K562 (cell line): ENCODE measurements around the gene ARHGAP22. TPM values are rescaled to one million over a fixed set of nuclear protein-coding genes. Genes with fewer than 3 reads are reported as not detected.
A peak's percentile ranks its signal among the peaks of the same experiment; 100 is the strongest.

Source experiments
- ARID1B ChIP-seq: fragments of 450-650 bp; IDR thresholded peaks from 2 replicates; pipeline ENCODE4 v1.6.1; 2016; ENCODE audit warnings: antibody characterized with exemption, mild to moderate bottlenecking, inconsistent platforms
- CBFB ChIP-seq: sonication (generic); formaldehyde crosslinking; IDR thresholded peaks from 2 replicates; pipeline ENCODE4 v1.4.0; 2020; ENCODE audit warnings: mild to moderate bottlenecking, missing genetic modification reagents
- CHD1 ChIP-seq: fragments of 200-600 bp; sonication (generic); IDR thresholded peaks from one replicate; pipeline ENCODE4 v1.6.1; 2012; ENCODE audit warnings: mild to moderate bottlenecking, moderate library complexity, low read length, inconsistent platforms
- GABPB2 ChIP-seq: fragments of 250-450 bp; sonication (Bioruptor Pico); conservative IDR thresholded peaks from 2 replicates; pipeline ENCODE4 v1.5.1; 2021; ENCODE audit warnings: mild to moderate bottlenecking
- HEY1 ChIP-seq: fragments of 250-450 bp; sonication (Bioruptor Pico); IDR thresholded peaks from 2 replicates; pipeline ENCODE4 v1.5.0; 2020; ENCODE audit warnings: mild to moderate bottlenecking, moderate library complexity, borderline replicate concordance
- JUN ChIP-seq, 2 experiments: sonication (generic) in 1 of 2; formaldehyde crosslinking in 1 of 2; IDR thresholded peaks; 2 replicates each; pipeline versions ENCODE4 v1.6.1 to v1.8.0; 2012 to 2022; ENCODE audit warnings: borderline replicate concordance in 2 of 2, mild to moderate bottlenecking in 2 of 2, improper control_type of control experiment in 1 of 2, low read depth in 1 of 2, low read length in 1 of 2, missing genetic modification reagents in 1 of 2
- RBM17 ChIP-seq: fragments of 200-400 bp; formaldehyde crosslinking; IDR thresholded peaks from 2 replicates; pipeline ENCODE4 v1.6.1; 2017; ENCODE audit warnings: low read depth, mild to moderate bottlenecking, low read length, borderline replicate concordance
- RHOXF2B ChIP-seq: fragments of 250-450 bp; sonication (Bioruptor Pico); conservative IDR thresholded peaks from 2 replicates; pipeline ENCODE4 v1.5.1; 2021
- RNF2 ChIP-seq: sonication (generic); IDR thresholded peaks from 2 replicates; pipeline ENCODE4 v1.6.1; 2016
- TAL1 ChIP-seq: fragments of 450-650 bp; IDR thresholded peaks from 2 replicates; pipeline ENCODE4 v1.6.1; 2016; ENCODE audit warnings: mild to moderate bottlenecking
- TRIM24 ChIP-seq, 2 experiments: fragments of 450-650 bp; IDR thresholded peaks; 2 replicates each; pipeline ENCODE4 v1.6.1; 2016
- TRIM28 ChIP-seq: fragments of 450-650 bp; IDR thresholded peaks from 2 replicates; pipeline ENCODE4 v1.6.1; 2017
- ZFX ChIP-seq: sonication (generic); formaldehyde crosslinking; IDR thresholded peaks from 2 replicates; pipeline ENCODE4 v1.8.0; 2022; ENCODE audit warnings: mild to moderate bottlenecking, missing genetic modification reagents, moderate library complexity
- ZNF41 ChIP-seq: fragments of 250-450 bp; sonication (Bioruptor Pico); conservative IDR thresholded peaks from 2 replicates; pipeline ENCODE4 v1.4.0; 2020; ENCODE audit warnings: mild to moderate bottlenecking
- polyA plus RNA-seq, 8 experiments: library from polyadenylated mRNA; depleted of rRNA in 4 of 8; stranded (reverse) in 5 of 8; unstranded in 3 of 8; fragments of >200 nt; fragmentation: Nextera tagmentation in 2 of 8; fragmentation: Illumina TruSeq in 1 of 8; extraction: Ambion mirVana in 2 of 8; extraction: Trizol in 1 of 8; gene quantifications; 2 replicates each; pipeline versions ENCODE4 v1.2.1 to v1.2.3, GENCODE V29; 2011 to 2014; ENCODE audit warnings: inconsistent platforms in 1 of 8, missing spikeins in 1 of 8
- total RNA-seq, 7 experiments: library from RNA; depleted of rRNA in 6 of 7; stranded (reverse); fragments of >200 nt in 6 of 7; fragmentation: Illumina TruSeq in 2 of 7; extraction: Trizol in 2 of 7; gene quantifications; 2 replicates each; pipeline versions ENCODE4 v1.2.1 to v1.2.3, GENCODE V29; 2011 to 2021; ENCODE audit warnings: low replicate concordance in 1 of 7
- TF ChIP-seq, protein P1 (sequence below), 2 experiments: fragments of 450-650 bp in 1 of 2; sonication (generic) in 1 of 2; formaldehyde crosslinking in 1 of 2; IDR thresholded peaks; 2 replicates each; pipeline versions ENCODE4 v1.7.1 to v1.9.0; 2016 to 2022; ENCODE audit warnings: inconsistent platforms in 1 of 2, mild to moderate bottlenecking in 1 of 2, missing genetic modification reagents in 1 of 2
- TF ChIP-seq, protein P2 (sequence below): fragments of 250-450 bp; sonication (Bioruptor Pico); IDR thresholded peaks from 2 replicates; pipeline ENCODE4 v1.9.0; 2021; ENCODE audit warnings: mild to moderate bottlenecking, inconsistent platforms

Gene ARHGAP22
- total and polyA plus RNA-seq, 9 of the 15 experiments (the other 6 are each of a cell fraction or from before 2014, with no cell fraction given) = 1.3 to 28.1 (median 12.7) TPM

DNA sequence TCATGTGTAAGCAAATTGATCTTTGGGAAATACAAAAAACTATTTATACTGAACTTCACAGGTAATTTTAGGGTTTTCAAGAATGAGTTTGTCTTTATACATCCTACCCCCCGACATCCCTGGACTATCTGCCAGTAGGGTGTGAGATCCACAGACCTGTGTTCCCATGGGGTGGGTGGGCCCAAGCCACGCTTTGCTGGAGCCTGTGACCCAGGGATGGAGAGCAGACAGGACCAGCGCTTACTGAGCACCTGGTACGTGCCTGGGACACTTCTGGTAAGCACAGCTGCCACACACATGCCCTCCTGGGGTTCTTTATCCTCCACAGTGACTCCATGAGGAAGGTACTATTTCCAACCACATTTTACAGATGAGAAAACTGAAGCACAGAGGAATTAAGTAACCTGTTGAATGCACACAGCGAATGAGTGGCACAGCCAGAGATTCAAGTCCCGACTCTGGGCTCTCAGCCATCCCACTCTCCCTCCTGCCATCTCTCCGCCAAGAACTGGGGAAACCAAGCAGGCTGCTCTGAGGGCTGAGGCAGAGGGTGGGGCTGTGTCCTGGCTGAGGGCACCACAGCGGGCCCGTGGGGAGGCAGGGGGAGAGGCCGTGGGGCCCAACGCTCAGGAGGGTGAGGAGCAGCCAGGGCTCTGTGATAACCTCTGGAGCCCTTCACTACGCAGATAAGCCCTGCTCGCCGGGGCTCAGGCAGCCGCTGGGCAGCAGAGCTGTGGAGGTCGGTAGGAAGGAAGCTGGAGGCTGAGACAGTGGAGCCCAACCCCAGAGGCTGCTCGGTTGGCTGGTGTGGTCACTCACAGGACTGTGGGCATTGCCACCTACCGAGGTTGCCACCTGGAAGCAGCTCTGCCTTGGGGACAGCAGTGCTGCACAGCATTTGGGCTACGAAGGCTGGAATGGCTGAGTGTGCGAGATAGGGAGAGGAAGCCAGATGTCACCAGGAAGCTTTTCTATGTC, 124.2 kb downstream of the ARHGAP22 start (continued):
- TF ChIP-seq, protein P1, sequence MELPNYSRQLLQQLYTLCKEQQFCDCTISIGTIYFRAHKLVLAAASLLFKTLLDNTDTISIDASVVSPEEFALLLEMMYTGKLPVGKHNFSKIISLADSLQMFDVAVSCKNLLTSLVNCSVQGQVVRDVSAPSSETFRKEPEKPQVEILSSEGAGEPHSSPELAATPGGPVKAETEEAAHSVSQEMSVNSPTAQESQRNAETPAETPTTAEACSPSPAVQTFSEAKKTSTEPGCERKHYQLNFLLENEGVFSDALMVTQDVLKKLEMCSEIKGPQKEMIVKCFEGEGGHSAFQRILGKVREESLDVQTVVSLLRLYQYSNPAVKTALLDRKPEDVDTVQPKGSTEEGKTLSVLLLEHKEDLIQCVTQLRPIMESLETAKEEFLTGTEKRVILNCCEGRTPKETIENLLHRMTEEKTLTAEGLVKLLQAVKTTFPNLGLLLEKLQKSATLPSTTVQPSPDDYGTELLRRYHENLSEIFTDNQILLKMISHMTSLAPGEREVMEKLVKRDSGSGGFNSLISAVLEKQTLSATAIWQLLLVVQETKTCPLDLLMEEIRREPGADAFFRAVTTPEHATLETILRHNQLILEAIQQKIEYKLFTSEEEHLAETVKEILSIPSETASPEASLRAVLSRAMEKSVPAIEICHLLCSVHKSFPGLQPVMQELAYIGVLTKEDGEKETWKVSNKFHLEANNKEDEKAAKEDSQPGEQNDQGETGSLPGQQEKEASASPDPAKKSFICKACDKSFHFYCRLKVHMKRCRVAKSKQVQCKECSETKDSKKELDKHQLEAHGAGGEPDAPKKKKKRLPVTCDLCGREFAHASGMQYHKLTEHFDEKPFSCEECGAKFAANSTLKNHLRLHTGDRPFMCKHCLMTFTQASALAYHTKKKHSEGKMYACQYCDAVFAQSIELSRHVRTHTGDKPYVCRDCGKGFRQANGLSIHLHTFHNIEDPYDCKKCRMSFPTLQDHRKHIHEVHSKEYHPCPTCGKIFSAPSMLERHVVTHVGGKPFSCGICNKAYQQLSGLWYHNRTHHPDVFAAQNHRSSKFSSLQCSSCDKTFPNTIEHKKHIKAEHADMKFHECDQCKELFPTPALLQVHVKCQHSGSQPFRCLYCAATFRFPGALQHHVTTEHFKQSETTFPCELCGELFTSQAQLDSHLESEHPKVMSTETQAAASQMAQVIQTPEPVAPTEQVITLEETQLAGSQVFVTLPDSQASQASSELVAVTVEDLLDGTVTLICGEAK (IDR thresholded peaks at IDR 0.05) = no peak
- TF ChIP-seq, protein P1 (CRISPR knock-in tag; IDR thresholded peaks at IDR 0.05) = no peak
- no peak for TF ChIP-seq TRIM24 (IDR thresholded peaks at IDR 0.05)
- TF ChIP-seq HEY1 (CRISPR knock-in tag) = no peak
- TF ChIP-seq JUN (IDR thresholded peaks at IDR 0.05; ENCODE audit: borderline replicate concordance, low read depth, low read length) = no peak
- TF ChIP-seq JUN (CRISPR knock-in tag; IDR thresholded peaks at IDR 0.05; ENCODE audit: borderline replicate concordance) = no peak
- peak; percentile 34 for TF ChIP-seq ZFX (CRISPR knock-in tag)
- TF ChIP-seq GABPB2 (CRISPR knock-in tag) = no peak
- TF ChIP-seq ZNF41 = no peak
- no peak for TF ChIP-seq RBM17
- TF ChIP-seq RNF2 = peak; percentile 76; the same call in 1 of the 2 replicates
- TF ChIP-seq CBFB = no peak
- no peak for TF ChIP-seq TRIM28
- TF ChIP-seq TAL1 = peak; percentile 7; the same call in 1 of the 2 replicates
- peak; percentile 86 for TF ChIP-seq ARID1B
- TF ChIP-seq CHD1 = no peak
- TF ChIP-seq RHOXF2B (CRISPR knock-in tag) = no peak
- TF ChIP-seq, protein P2, sequence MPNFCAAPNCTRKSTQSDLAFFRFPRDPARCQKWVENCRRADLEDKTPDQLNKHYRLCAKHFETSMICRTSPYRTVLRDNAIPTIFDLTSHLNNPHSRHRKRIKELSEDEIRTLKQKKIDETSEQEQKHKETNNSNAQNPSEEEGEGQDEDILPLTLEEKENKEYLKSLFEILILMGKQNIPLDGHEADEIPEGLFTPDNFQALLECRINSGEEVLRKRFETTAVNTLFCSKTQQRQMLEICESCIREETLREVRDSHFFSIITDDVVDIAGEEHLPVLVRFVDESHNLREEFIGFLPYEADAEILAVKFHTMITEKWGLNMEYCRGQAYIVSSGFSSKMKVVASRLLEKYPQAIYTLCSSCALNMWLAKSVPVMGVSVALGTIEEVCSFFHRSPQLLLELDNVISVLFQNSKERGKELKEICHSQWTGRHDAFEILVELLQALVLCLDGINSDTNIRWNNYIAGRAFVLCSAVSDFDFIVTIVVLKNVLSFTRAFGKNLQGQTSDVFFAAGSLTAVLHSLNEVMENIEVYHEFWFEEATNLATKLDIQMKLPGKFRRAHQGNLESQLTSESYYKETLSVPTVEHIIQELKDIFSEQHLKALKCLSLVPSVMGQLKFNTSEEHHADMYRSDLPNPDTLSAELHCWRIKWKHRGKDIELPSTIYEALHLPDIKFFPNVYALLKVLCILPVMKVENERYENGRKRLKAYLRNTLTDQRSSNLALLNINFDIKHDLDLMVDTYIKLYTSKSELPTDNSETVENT (CRISPR knock-in tag) = peak; percentile 74
